Fibroblast of lung (primary cell): ENCODE measurements around the gene WDR37.

Experiments
- CTCF ChIP-seq, 2 donors: IDR thresholded peaks in 1 of 2; conservative IDR thresholded peaks in 1 of 2; 1 replicate in 1 of 2; 2 replicates in 1 of 2; pipeline ENCODE4 v1.5.1; 2011 to 2012; ENCODE audit warnings: low read length in 2 of 2, control low read depth in 1 of 2, inconsistent platforms in 1 of 2, low read depth in 1 of 2, mild to moderate bottlenecking in 1 of 2
- EZH2 ChIP-seq: IDR thresholded peaks from 2 replicates; pipeline ENCODE4 v1.5.1; 2012; ENCODE audit warnings: low read length, control low read depth, mild to moderate bottlenecking; ENCODE audit errors: missing control alignments

GRCh38 chr10:1155791-1156615, 99.8 kb downstream of the WDR37 start:
- no peak for TF ChIP-seq CTCF (conservative IDR thresholded peaks at IDR 0.05 in 1 of 2, IDR thresholded peaks at IDR 0.05 in 1 of 2; ENCODE audit: low read depth in 1 of 2, low read length in 2 of 2)
- no peak for TF ChIP-seq EZH2
